GM13977 (cell line): Measurements from ENCODE around the gene SPHKAP.

Experiments used
- DNase-seq: peaks from one replicate; pipeline ENCODE4 v3.0.0; 2012; ENCODE audit warnings: low spot score
- CTCF ChIP-seq: IDR thresholded peaks from 2 replicates; pipeline ENCODE4 v1.5.1; 2012; ENCODE audit warnings: mild to moderate bottlenecking, control low read depth; ENCODE audit not compliant: insufficient read depth; ENCODE audit errors: extremely low read depth, missing control alignments
- in situ Hi-C: fragments of 300-500 bp; cut with MboI; formaldehyde crosslinking; loops from one replicate; pipeline ENCODE4 v1.12.0; 2022; ENCODE audit warnings: low sequenced_read_pairs, low pct_unique_long_range_greater_than_20kb, mixed read lengths, inconsistent platforms; ENCODE audit not compliant: unreplicated experiment

SPHKAP gene

GRCh38 chr2:228048838-228049490 lies 132.5 kb downstream of the SPHKAP start:
- peak; percentile 6 for DNase-seq
- in situ Hi-C loops, result no loop called here

GRCh38 chr2:228040995-228041394 lies 140.5 kb downstream of the SPHKAP start:
- in situ Hi-C loops, result no loop called here
- TF ChIP-seq CTCF, result no peak
- no peak for DNase-seq

More at GRCh38 chr2:228048838-228049490, 132.5 kb downstream of the SPHKAP start:
- peak; percentile 56 for TF ChIP-seq CTCF

- in situ Hi-C loops, result no loop called here
- TF ChIP-seq CTCF, result peak; percentile 65
- DNase-seq, result peak; percentile 17
Observed at GRCh38 chr2:228039752-228040534, 141.5 kb downstream of the SPHKAP start.

- DNase-seq, result no peak
- TF ChIP-seq CTCF, result no peak
- in situ Hi-C loops, result no loop called here
Observed at GRCh38 chr2:228038967-228039366, 142.5 kb downstream of the SPHKAP start.

- no peak for TF ChIP-seq CTCF
- DNase-seq, result no peak
- in situ Hi-C loops, result no loop called here
Observed at GRCh38 chr2:228037915-228038314, 143.6 kb downstream of the SPHKAP start.

- no peak for DNase-seq
- no peak for TF ChIP-seq CTCF
- in situ Hi-C loops, result no loop called here
Observed at GRCh38 chr2:228023619-228024018, 157.9 kb downstream of the SPHKAP start.
